ENCODE data around the gene PAQR5. TPM values are rescaled to one million over a fixed set of nuclear protein-coding genes. Genes with fewer than 3 reads are reported as not detected.

PAQR5 gene
- total RNA-seq, 1 donor from 2014 or later = 0.53 TPM

DNA sequence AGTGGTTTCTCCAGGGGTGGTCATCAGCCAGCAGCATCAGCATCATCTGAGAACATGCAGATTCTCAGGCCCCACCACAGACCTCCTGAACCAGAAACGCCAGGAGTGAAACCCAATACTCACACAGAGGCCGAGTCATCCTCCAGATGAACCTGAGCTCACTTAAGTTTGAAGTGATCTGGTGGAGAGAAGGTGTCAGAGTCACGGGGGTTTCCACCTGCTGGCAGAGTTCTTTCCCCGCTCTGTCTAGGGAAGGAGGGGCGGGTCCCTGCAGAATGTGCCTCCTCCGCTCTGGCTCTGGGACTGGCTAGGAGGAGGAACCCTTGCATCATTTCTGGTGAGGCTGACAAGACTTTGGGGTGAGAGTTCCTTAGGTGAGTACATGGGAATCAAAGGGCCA lies 102.1 kb downstream of the PAQR5 start:
- no peak for FAIRE-seq
- no peaks in the 10 kb centered on the region for H3K36me3 ChIP-seq (ENCODE audit: control insufficient read depth, insufficient read depth, low read length)
- H3K27me3 ChIP-seq (ENCODE audit: control insufficient read depth, insufficient read depth, low read length) = no peaks in the 10 kb centered on the region
- TF ChIP-seq, protein P1, sequence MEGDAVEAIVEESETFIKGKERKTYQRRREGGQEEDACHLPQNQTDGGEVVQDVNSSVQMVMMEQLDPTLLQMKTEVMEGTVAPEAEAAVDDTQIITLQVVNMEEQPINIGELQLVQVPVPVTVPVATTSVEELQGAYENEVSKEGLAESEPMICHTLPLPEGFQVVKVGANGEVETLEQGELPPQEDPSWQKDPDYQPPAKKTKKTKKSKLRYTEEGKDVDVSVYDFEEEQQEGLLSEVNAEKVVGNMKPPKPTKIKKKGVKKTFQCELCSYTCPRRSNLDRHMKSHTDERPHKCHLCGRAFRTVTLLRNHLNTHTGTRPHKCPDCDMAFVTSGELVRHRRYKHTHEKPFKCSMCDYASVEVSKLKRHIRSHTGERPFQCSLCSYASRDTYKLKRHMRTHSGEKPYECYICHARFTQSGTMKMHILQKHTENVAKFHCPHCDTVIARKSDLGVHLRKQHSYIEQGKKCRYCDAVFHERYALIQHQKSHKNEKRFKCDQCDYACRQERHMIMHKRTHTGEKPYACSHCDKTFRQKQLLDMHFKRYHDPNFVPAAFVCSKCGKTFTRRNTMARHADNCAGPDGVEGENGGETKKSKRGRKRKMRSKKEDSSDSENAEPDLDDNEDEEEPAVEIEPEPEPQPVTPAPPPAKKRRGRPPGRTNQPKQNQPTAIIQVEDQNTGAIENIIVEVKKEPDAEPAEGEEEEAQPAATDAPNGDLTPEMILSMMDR (IDR thresholded peaks at IDR 0.05; ENCODE audit: insufficient read depth, low read length, severe bottlenecking) = no peak
- H3K4me3 ChIP-seq (ENCODE audit: low read depth, low read length) = no peak overlapping the region
- peak; percentile 32 for DNase-seq (ENCODE audit: low read depth)

DNA sequence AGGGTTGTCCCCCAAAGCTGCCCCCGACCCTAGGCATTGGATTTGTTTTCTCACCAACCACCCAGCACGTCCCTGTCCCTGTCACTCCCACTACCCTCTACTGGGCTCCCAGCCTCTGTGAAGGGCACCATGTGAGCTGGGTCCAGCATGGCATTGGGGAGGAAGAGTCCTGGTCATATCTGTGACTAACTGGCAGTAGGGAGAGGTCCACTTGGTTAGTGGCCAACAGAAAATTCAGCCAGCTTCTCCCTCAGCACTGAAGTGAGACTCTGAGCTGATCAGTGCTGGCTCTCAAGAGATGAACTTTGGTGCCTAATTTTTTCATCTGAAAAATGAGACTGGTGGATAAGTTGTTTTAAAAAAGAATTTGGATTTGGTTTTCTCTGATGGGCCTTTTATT lies 104.1 kb downstream of the PAQR5 start:
- TF ChIP-seq, protein P1 (IDR thresholded peaks at IDR 0.05; ENCODE audit: insufficient read depth, low read length, severe bottlenecking) = no peak
- no peak for DNase-seq (ENCODE audit: low read depth)
- no peak for FAIRE-seq
- no peak overlapping the region for H3K4me3 ChIP-seq (ENCODE audit: low read depth, low read length)
- H3K27me3 ChIP-seq (ENCODE audit: control insufficient read depth, insufficient read depth, low read length) = no peaks in the 10 kb centered on the region
- H3K36me3 ChIP-seq (ENCODE audit: control insufficient read depth, insufficient read depth, low read length) = no peaks in the 10 kb centered on the region

DNA sequence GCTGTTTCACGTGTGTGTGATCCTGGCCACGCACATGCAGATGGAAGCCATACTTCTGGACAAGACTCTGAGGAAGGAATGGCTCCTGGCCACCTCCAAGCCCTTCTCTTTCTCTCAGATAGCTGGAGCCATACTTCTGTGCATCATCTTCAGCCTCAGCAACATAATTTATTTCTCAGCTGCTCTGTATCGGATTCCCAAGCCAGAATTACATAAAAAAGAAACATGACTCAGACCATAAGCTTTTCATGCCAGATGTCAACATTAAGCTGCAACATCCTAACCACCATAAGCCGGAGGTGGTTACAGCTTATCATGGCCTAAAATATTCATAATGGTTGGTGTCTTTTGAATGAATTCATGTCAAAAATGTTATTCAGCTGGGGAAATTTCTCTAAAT lies 104.9 kb downstream of the PAQR5 start:
- TF ChIP-seq, protein P1 (IDR thresholded peaks at IDR 0.05; ENCODE audit: insufficient read depth, low read length, severe bottlenecking) = no peak
- H3K36me3 ChIP-seq (ENCODE audit: control insufficient read depth, insufficient read depth, low read length) = no peaks in the 10 kb centered on the region
- no peak overlapping the region for H3K4me3 ChIP-seq (ENCODE audit: low read depth, low read length)
- FAIRE-seq (no peak), DNase-seq (ENCODE audit: low read depth) (peak; percentile 35)
- no peaks in the 10 kb centered on the region for H3K27me3 ChIP-seq (ENCODE audit: control insufficient read depth, insufficient read depth, low read length)

DNA sequence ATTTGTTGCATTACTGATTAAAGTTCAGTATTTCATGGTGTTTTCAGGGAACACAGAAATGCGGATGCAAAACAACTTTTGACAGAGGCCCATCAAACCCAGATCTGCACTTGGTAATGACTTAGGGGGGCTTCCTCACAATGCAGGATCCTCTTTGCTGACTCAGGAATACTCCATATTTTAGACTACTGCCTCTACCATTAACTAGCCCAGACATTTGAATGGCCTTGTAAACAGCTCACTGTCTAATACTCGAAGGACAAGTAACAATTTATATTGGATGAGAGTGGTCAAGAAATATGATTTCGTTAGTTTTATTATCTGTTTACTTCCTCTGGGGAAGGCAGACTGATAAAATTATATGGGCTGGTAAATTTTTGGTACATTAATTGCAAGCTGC lies 106.4 kb downstream of the PAQR5 start:
- no peak overlapping the region for H3K4me3 ChIP-seq (ENCODE audit: low read depth, low read length)
- DNase-seq (ENCODE audit: low read depth) = no peak
- TF ChIP-seq, protein P1 (IDR thresholded peaks at IDR 0.05; ENCODE audit: insufficient read depth, low read length, severe bottlenecking) = no peak
- FAIRE-seq = no peak
- H3K27me3 ChIP-seq (ENCODE audit: control insufficient read depth, insufficient read depth, low read length) = no peaks in the 10 kb centered on the region
- H3K36me3 ChIP-seq (ENCODE audit: control insufficient read depth, insufficient read depth, low read length) = no peaks in the 10 kb centered on the region

DNA sequence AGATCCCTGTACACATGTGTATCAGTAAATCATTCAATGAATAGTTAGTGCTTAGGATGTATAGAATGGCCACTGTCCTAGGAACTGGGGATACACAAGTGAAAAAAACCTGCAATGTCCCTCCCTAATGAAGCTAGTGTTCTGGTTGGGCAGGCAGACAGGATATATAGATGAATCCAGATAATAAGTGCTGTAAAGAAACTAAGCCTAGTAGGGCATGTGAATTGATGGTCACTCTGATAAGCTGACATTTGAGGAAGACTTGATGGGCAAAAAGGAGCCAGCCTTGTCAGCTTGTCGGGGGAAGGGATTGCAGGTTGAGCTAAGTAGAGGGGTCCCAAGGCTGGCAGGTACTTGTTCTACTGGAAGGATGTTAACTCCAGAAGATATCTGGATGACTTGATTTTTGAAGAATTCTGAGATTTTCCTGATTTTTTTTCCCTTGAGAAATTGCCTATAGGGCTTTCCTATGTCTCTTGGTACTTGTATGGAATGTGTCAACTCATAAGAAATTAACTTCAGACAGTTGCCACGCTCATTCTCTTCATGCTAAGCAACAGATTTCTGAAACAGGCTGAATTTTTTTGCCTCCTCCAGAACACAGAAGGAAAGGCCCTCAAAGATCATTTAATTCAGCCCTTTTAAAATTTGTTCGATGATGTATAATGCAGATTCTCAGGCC lies 109.1 kb downstream of the PAQR5 start:
- FAIRE-seq (no peak), DNase-seq (ENCODE audit: low read depth) (no peak)
- TF ChIP-seq, protein P1 (IDR thresholded peaks at IDR 0.05; ENCODE audit: insufficient read depth, low read length, severe bottlenecking) = no peak

DNA sequence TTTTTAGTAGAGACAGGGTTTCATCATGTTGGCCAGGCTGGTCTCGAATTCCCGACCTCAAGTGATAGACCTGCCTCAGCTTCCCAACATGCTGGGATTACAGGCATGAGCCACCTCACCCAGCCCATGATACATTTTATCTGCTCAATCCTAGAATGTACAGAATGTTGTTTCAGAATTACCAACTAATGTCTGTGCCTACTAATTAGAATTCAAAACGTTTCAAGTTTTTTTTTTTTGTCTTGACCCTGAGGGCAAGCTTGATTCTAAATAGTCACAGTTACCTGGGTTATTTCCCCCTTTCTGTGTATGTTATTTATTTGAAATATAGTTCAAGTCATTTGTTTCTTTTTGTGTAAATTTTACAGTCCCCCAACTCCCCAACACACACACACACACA lies 110.1 kb downstream of the PAQR5 start:
- FAIRE-seq = no peak
- DNase-seq (ENCODE audit: low read depth) = no peak
- Histone ChIP-seq H3K36me3 (ENCODE audit: control insufficient read depth, insufficient read depth, low read length) (no peaks in the 10 kb centered on the region), H3K4me3 (ENCODE audit: low read depth, low read length) (no peak overlapping the region), H3K27me3 (ENCODE audit: control insufficient read depth, insufficient read depth, low read length) (no peaks in the 10 kb centered on the region)
- TF ChIP-seq, protein P1 (IDR thresholded peaks at IDR 0.05; ENCODE audit: insufficient read depth, low read length, severe bottlenecking) = no peak

More for the DNA sequence above, 109.1 kb downstream of the PAQR5 start:
- H3K4me3 ChIP-seq (ENCODE audit: low read depth, low read length) = no peak overlapping the region
- H3K27me3 ChIP-seq (ENCODE audit: control insufficient read depth, insufficient read depth, low read length) = no peaks in the 10 kb centered on the region
- H3K36me3 ChIP-seq (ENCODE audit: control insufficient read depth, insufficient read depth, low read length) = no peaks in the 10 kb centered on the region

Measured in bronchial epithelial cell (primary cell).